ENCODE measurements around the gene DLK1. TPM values are rescaled to one million over a fixed set of nuclear protein-coding genes. Genes with fewer than 3 reads are reported as not detected.

The DLK1 gene
- total RNA-seq, 5 donors from 2014 or later (not counting 1 experiment from before 2014, with no cell fraction given), result 1.7 to 2.2 (median 2.2) TPM; not detected in 2

- ChIA-PET CTCF (no interaction called here), POLR2A (no interaction called here)
- no peak overlapping the region for H3K4me3 Mint-ChIP-seq
- ATAC-seq (replicated peaks in 1 of 4) (no peak), DNase-seq (no peak)
- Histone ChIP-seq H3K4me3 (ENCODE audit: control insufficient read depth in 1 of 2, extremely low read depth in 1 of 2, low read length in 1 of 2) (no peak overlapping the region), H3K9me3 (no peaks in the 10 kb centered on the region), H3K27me3 (replicated peaks in 1 of 2; ENCODE audit: control insufficient read depth in 2 of 2, extremely low read depth in 1 of 2, insufficient read depth in 2 of 2, low read length in 1 of 2) (peaks cover 0 to 29% of the 10 kb centered on the region in 2 experiments), H3K27ac (ENCODE audit: low read length) (no peak overlapping the region), H3K36me3 (ENCODE audit: control insufficient read depth in 2 of 2, extremely low read depth in 1 of 2, insufficient read depth in 1 of 2, low read length in 1 of 2) (no peaks in the 10 kb centered on the region), H3K4me1 (ENCODE audit: control insufficient read depth in 1 of 2, extremely low read depth in 1 of 2, insufficient read depth in 2 of 2, low read length in 2 of 2) (no peaks in the 10 kb centered on the region)
- H3K27ac Mint-ChIP-seq, result no peak overlapping the region
- H3K36me3 Mint-ChIP-seq, result no peaks in the 10 kb centered on the region
- H3K4me1 Mint-ChIP-seq, result no peaks in the 10 kb centered on the region
- H3K9me3 Mint-ChIP-seq, result no peaks in the 10 kb centered on the region
- H3K27me3 Mint-ChIP-seq, result peaks cover 10 to 16% of the 10 kb centered on the region in 2 donors
- 80% methylated on average over 3 of the region's 9 CpGs for WGBS (ENCODE audit: insufficient coverage)
Observed at GRCh38 chr14:100774164-100774537, 47.5 kb downstream of the DLK1 start.

GRCh38 chr14:100775351-100775830, 48.7 kb downstream of the DLK1 start:
- Histone ChIP-seq H3K27me3 (replicated peaks in 1 of 2; ENCODE audit: control insufficient read depth in 2 of 2, extremely low read depth in 1 of 2, insufficient read depth in 2 of 2, low read length in 1 of 2) (peaks cover 0 to 32% of the 10 kb centered on the region in 2 experiments), H3K9me3 (no peaks in the 10 kb centered on the region), H3K4me3 (ENCODE audit: control insufficient read depth in 1 of 2, extremely low read depth in 1 of 2, low read length in 1 of 2) (no peak overlapping the region), H3K36me3 (ENCODE audit: control insufficient read depth in 2 of 2, extremely low read depth in 1 of 2, insufficient read depth in 1 of 2, low read length in 1 of 2) (no peaks in the 10 kb centered on the region), H3K27ac (ENCODE audit: low read length) (no peak overlapping the region), H3K4me1 (ENCODE audit: control insufficient read depth in 1 of 2, extremely low read depth in 1 of 2, insufficient read depth in 2 of 2, low read length in 2 of 2) (no peaks in the 10 kb centered on the region)
- 88% methylated on average over 2 of the region's 8 CpGs for WGBS (ENCODE audit: insufficient coverage)
- DNase-seq (no peak), ATAC-seq (replicated peaks in 1 of 4) (no peak)
- Mint-ChIP-seq H3K27me3 (peaks cover 7 to 9% of the 10 kb centered on the region in 2 donors), H3K4me1 (no peaks in the 10 kb centered on the region), H3K4me3 (no peak overlapping the region), H3K9me3 (no peaks in the 10 kb centered on the region), H3K36me3 (no peaks in the 10 kb centered on the region), H3K27ac (no peak overlapping the region)
- POLR2A ChIA-PET, result no interaction called here
- CTCF ChIA-PET, result no interaction called here

- Mint-ChIP-seq H3K4me1 (no peaks in the 10 kb centered on the region), H3K27ac (no peak overlapping the region), H3K4me3 (no peak overlapping the region), H3K9me3 (no peaks in the 10 kb centered on the region), H3K27me3 (peaks cover 3 to 7% of the 10 kb centered on the region in 2 donors), H3K36me3 (no peaks in the 10 kb centered on the region)
- CTCF ChIA-PET, result no interaction called here
- ATAC-seq (replicated peaks in 1 of 4) (no peak), DNase-seq (peak in 1 of 35 experiments; percentile 4)
- no peak overlapping the region for H3K27ac ChIP-seq (ENCODE audit: low read length)
- H3K27me3 ChIP-seq (replicated peaks in 1 of 2; ENCODE audit: control insufficient read depth in 2 of 2, extremely low read depth in 1 of 2, insufficient read depth in 2 of 2, low read length in 1 of 2), result peaks cover 0 to 27% of the 10 kb centered on the region in 2 experiments
- H3K9me3 ChIP-seq, result no peaks in the 10 kb centered on the region
- H3K4me3 ChIP-seq (ENCODE audit: control insufficient read depth in 1 of 2, extremely low read depth in 1 of 2, low read length in 1 of 2), result no peak overlapping the region
- H3K36me3 ChIP-seq (ENCODE audit: control insufficient read depth in 2 of 2, extremely low read depth in 1 of 2, insufficient read depth in 1 of 2, low read length in 1 of 2), result no peaks in the 10 kb centered on the region
- POLR2A ChIA-PET, result no interaction called here
- WGBS (ENCODE audit: insufficient coverage), result 71% methylated on average over 19 of the region's 20 CpGs
- H3K4me1 ChIP-seq (ENCODE audit: control insufficient read depth in 1 of 2, extremely low read depth in 1 of 2, insufficient read depth in 2 of 2, low read length in 2 of 2), result no peaks in the 10 kb centered on the region
Observed at GRCh38 chr14:100775831-100776591, 49.3 kb downstream of the DLK1 start.

DNA sequence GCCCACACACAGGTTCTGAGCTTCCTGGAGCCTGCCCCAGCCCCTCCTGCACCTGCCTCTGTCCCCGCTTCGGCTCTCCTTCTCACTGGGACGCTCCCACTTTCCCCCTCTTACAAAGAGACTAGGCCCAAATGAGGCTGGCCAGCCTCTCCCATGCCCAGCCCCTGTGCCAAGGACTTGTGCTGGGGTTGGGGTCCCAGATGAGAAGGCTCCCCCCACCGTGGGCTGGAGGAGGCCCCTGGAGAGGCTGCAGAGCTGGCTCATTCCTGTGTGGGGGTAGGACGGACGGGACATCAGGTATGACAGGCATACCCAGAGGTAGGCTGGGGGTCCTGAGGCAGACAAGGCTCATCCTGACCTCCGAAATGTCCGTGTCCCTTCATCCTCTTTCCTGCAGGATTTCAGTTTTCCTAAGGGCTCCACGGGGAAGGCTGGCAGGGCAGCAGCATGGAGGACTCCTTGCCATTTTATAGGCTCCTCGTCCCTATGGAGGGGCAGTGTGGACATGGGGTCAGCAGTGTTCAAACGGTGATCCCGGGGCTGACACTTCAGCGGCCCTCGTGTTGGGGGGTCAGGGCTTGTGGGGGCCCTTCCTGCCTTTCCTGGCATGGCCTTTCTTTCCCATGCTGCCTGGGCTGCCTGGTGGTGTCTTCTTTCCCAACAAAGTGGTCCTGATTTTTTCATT, 50.1 kb downstream of the DLK1 start:
- ATAC-seq (replicated peaks in 1 of 4), result no peak
- Mint-ChIP-seq H3K4me3 (no peak overlapping the region), H3K27ac (no peak overlapping the region), H3K9me3 (no peaks in the 10 kb centered on the region), H3K36me3 (no peaks in the 10 kb centered on the region), H3K27me3 (peaks cover 3 to 7% of the 10 kb centered on the region in 2 donors), H3K4me1 (no peaks in the 10 kb centered on the region)
- no peak for DNase-seq
- no peaks in the 10 kb centered on the region for H3K9me3 ChIP-seq
- no peaks in the 10 kb centered on the region for H3K4me1 ChIP-seq (ENCODE audit: control insufficient read depth in 1 of 2, extremely low read depth in 1 of 2, insufficient read depth in 2 of 2, low read length in 2 of 2)
- H3K36me3 ChIP-seq (ENCODE audit: control insufficient read depth in 2 of 2, extremely low read depth in 1 of 2, insufficient read depth in 1 of 2, low read length in 1 of 2), result no peaks in the 10 kb centered on the region
- no peak overlapping the region for H3K27ac ChIP-seq (ENCODE audit: low read length)
- ChIA-PET POLR2A (no interaction called here), CTCF (no interaction called here)
- no peak overlapping the region for H3K4me3 ChIP-seq (ENCODE audit: control insufficient read depth in 1 of 2, extremely low read depth in 1 of 2, low read length in 1 of 2)
- H3K27me3 ChIP-seq (replicated peaks in 1 of 2; ENCODE audit: control insufficient read depth in 2 of 2, extremely low read depth in 1 of 2, insufficient read depth in 2 of 2, low read length in 1 of 2), result peaks cover 0 to 28% of the 10 kb centered on the region in 2 experiments
- WGBS (ENCODE audit: insufficient coverage), result 79% methylated on average over 11 of the region's 14 CpGs

- Histone ChIP-seq H3K27me3 (replicated peaks in 1 of 2; ENCODE audit: control insufficient read depth in 2 of 2, extremely low read depth in 1 of 2, insufficient read depth in 2 of 2, low read length in 1 of 2) (peaks cover 0 to 28% of the 10 kb centered on the region in 2 experiments), H3K36me3 (ENCODE audit: control insufficient read depth in 2 of 2, extremely low read depth in 1 of 2, insufficient read depth in 1 of 2, low read length in 1 of 2) (no peaks in the 10 kb centered on the region), H3K9me3 (no peaks in the 10 kb centered on the region), H3K27ac (ENCODE audit: low read length) (no peak overlapping the region), H3K4me1 (ENCODE audit: control insufficient read depth in 1 of 2, extremely low read depth in 1 of 2, insufficient read depth in 2 of 2, low read length in 2 of 2) (no peaks in the 10 kb centered on the region), H3K4me3 (ENCODE audit: control insufficient read depth in 1 of 2, extremely low read depth in 1 of 2, low read length in 1 of 2) (no peak overlapping the region)
- POLR2A ChIA-PET, result no interaction called here
- H3K4me1 Mint-ChIP-seq, result no peaks in the 10 kb centered on the region
- no peak for ATAC-seq (replicated peaks in 1 of 4)
- H3K9me3 Mint-ChIP-seq, result no peaks in the 10 kb centered on the region
- WGBS (ENCODE audit: insufficient coverage), result 56% methylated on average over 4 of the region's 11 CpGs
- no peak for DNase-seq
- peaks cover 3 to 7% of the 10 kb centered on the region in 2 donors for H3K27me3 Mint-ChIP-seq
- CTCF ChIA-PET, result no interaction called here
- H3K36me3 Mint-ChIP-seq, result no peaks in the 10 kb centered on the region
- H3K27ac Mint-ChIP-seq, result no peak overlapping the region
- no peak overlapping the region for H3K4me3 Mint-ChIP-seq
Observed at GRCh38 chr14:100777366-100777817, 50.7 kb downstream of the DLK1 start.

- Histone ChIP-seq H3K36me3 (ENCODE audit: control insufficient read depth in 2 of 2, extremely low read depth in 1 of 2, insufficient read depth in 1 of 2, low read length in 1 of 2) (no peaks in the 10 kb centered on the region), H3K9me3 (no peaks in the 10 kb centered on the region), H3K4me3 (ENCODE audit: control insufficient read depth in 1 of 2, extremely low read depth in 1 of 2, low read length in 1 of 2) (no peak overlapping the region), H3K27ac (ENCODE audit: low read length) (no peak overlapping the region), H3K27me3 (replicated peaks in 1 of 2; ENCODE audit: control insufficient read depth in 2 of 2, extremely low read depth in 1 of 2, insufficient read depth in 2 of 2, low read length in 1 of 2) (peaks cover 0 to 26% of the 10 kb centered on the region in 2 experiments), H3K4me1 (ENCODE audit: control insufficient read depth in 1 of 2, extremely low read depth in 1 of 2, insufficient read depth in 2 of 2, low read length in 2 of 2) (no peaks in the 10 kb centered on the region)
- Mint-ChIP-seq H3K27me3 (peaks cover 3 to 7% of the 10 kb centered on the region in 2 donors), H3K27ac (no peak overlapping the region), H3K4me1 (no peaks in the 10 kb centered on the region), H3K4me3 (no peak overlapping the region), H3K9me3 (no peaks in the 10 kb centered on the region), H3K36me3 (no peaks in the 10 kb centered on the region)
- 75% methylated on average over 11 of the region's 22 CpGs for WGBS (ENCODE audit: insufficient coverage)
- ATAC-seq (replicated peaks in 1 of 4) (no peak), DNase-seq (no peak)
- POLR2A ChIA-PET, result no interaction called here
- CTCF ChIA-PET, result no interaction called here
Observed at GRCh38 chr14:100777818-100778525, 51.3 kb downstream of the DLK1 start.

Measured in T-cell (primary cell).